ENCODE results near the gene C6orf89.

C6orf89 gene

DNA sequence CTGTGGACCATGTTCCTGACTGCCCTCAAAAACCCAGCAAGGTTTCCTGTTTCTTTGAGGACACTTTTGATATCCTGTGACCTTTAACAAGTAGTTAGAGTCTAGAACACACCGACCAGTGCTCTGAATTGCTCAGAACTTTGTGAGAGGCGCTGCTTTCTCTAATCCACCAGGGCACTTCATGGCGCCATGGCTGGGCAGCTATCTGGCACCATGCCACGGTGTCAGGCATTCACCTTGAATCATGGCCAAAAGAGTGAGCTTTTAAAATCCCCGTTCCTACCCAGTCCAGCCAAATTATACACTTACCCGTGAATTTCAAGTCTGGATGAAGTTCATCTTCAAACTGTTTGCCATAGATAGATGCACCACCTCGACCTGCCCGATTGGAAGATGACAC is 29.5 kb upstream of the C6orf89 start:
- no peak overlapping the region for H3K4me3 ChIP-seq (ENCODE audit: low read depth in 1 of 2, low read length in 2 of 2)
- no peak overlapping the region for H3K9ac ChIP-seq (ENCODE audit: low read length)
- H3K9me3 ChIP-seq (ENCODE audit: low read length), result no peaks in the 10 kb centered on the region
- H3K4me1 ChIP-seq (ENCODE audit: insufficient read depth, low read length), result peaks cover 25% of the 10 kb centered on the region
- H3K27ac ChIP-seq (ENCODE audit: low read depth, low read length), result no peak overlapping the region
- H3K36me3 ChIP-seq (ENCODE audit: insufficient read depth, low read length), result peaks cover 6% of the 10 kb centered on the region
- no peaks in the 10 kb centered on the region for H3K27me3 ChIP-seq (ENCODE audit: control insufficient read depth in 1 of 2, insufficient read depth in 2 of 2, low read length in 2 of 2)

DNA sequence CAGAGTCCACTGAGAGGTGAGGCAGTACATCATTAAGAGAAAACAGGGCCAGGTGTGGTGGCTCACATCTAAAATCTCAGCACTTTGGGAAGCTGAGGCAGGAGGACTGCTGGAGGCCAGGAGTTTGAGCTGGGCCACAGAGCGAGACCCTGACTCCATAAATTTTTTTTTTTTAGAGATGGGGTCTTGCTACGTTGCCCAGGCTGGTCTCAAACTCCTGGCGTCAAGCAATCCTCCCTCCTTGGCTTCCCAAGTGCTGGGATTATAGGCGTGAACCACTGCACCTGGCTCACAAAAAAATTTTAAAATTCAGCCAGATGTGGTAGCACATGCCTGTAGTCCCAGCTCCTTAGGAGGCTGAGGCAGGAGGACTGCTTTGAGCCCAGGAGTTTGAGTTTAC is 28.4 kb upstream of the C6orf89 start:
- H3K4me1 ChIP-seq (ENCODE audit: insufficient read depth, low read length), result peaks cover 14% of the 10 kb centered on the region
- H3K4me3 ChIP-seq (ENCODE audit: low read depth in 1 of 2, low read length in 2 of 2), result no peak overlapping the region
- H3K9me3 ChIP-seq (ENCODE audit: low read length), result no peaks in the 10 kb centered on the region
- H3K27me3 ChIP-seq (ENCODE audit: control insufficient read depth in 1 of 2, insufficient read depth in 2 of 2, low read length in 2 of 2), result no peaks in the 10 kb centered on the region
- no peak overlapping the region for H3K9ac ChIP-seq (ENCODE audit: low read length)
- no peak overlapping the region for H3K27ac ChIP-seq (ENCODE audit: low read depth, low read length)
- H3K36me3 ChIP-seq (ENCODE audit: insufficient read depth, low read length), result peaks cover 6% of the 10 kb centered on the region

DNA sequence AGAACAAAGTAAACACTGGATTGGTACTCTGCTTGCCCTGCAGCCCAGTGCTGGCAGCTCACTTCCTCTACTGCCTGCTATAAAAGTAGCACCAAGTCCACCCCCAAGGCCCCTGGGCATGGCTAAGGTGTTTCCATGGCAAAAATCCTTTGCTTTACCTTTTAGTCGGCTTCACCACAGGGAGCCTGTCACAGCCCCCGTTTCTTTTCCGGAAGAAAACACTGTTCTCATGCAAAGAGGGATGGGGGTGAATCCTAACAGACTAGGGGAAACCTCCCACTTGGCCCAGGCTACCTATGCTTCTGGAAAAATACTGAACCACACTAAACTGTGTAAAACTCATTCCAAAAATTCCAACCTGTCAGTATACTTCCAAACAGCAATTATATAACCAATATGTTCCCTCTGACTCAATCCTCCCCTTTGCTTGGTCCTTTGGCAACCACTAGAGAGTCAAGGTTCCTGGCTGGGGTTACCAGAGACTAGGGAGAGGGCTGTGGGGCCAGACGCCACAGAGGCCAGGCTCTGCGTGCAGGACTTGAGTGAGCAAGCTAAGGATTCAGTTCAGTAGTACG is 27.3 kb upstream of the C6orf89 start:
- peaks cover 6% of the 10 kb centered on the region for H3K36me3 ChIP-seq (ENCODE audit: insufficient read depth, low read length)
- no peaks in the 10 kb centered on the region for H3K9me3 ChIP-seq (ENCODE audit: low read length)
- no peak overlapping the region for H3K27ac ChIP-seq (ENCODE audit: low read depth, low read length)
- no peaks in the 10 kb centered on the region for H3K27me3 ChIP-seq (ENCODE audit: control insufficient read depth in 1 of 2, insufficient read depth in 2 of 2, low read length in 2 of 2)
- no peak overlapping the region for H3K9ac ChIP-seq (ENCODE audit: low read length)
- H3K4me1 ChIP-seq (ENCODE audit: insufficient read depth, low read length), result peaks cover 4% of the 10 kb centered on the region
- no peak overlapping the region for H3K4me3 ChIP-seq (ENCODE audit: low read depth in 1 of 2, low read length in 2 of 2)

DNA sequence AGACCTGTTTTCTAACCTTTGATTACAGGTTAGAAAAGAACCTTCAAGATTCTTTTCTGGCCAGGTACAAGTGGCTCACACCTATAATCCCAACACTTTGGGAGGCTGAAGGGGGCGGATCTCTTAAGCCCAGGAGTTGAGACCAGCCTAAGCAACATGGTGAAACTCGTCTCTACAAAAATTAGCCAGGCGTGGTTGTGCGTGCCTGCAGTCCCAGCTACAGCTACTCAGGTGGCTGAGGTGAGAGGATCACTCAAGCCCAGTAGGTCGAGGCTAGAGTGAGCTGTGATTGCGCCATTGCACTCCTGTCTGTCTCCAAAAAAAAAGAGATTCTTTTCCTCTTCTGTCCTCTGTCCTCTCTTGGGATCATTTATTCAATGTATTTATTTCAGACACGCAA is 25.6 kb upstream of the C6orf89 start:
- Histone ChIP-seq H3K27me3 (ENCODE audit: control insufficient read depth in 1 of 2, insufficient read depth in 2 of 2, low read length in 2 of 2) (no peaks in the 10 kb centered on the region), H3K36me3 (ENCODE audit: insufficient read depth, low read length) (peaks cover 6% of the 10 kb centered on the region), H3K27ac (ENCODE audit: low read depth, low read length) (no peak overlapping the region), H3K9me3 (ENCODE audit: low read length) (no peaks in the 10 kb centered on the region), H3K4me1 (ENCODE audit: insufficient read depth, low read length) (no peaks in the 10 kb centered on the region), H3K4me3 (ENCODE audit: low read depth in 1 of 2, low read length in 2 of 2) (no peak overlapping the region), H3K9ac (ENCODE audit: low read length) (no peak overlapping the region)

DNA sequence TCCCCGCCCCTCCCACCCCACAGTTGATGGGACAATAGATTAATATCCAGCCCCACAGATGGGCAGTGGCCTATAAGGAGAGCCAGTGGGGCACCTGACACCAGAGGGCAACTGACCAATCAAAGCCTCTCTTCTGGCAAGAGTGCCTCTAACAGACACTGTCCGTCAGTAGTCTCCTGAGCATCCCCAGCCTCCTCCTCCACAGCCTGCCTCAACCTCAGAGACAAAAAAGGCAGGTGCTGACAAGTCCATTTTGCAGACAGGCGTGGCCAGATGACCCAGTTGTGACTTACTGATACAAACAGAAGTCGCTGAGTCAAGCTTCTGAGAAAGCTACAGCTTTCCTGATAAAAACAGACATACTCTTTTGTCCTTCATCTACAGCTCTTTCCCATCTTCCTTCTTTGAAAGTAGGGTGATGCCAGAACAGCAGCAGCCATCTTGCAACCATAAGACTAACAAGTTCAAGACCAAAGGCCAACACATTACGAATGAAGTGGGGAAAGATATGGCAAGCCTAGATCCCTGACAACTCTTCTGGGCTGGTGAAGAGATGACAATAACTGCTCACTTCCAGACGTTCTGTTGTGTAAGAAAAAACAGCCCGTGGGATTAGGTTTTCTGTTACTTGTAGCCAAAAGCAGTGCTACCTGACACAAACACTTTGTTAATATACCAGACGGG is 23.4 kb upstream of the C6orf89 start:
- H3K9ac ChIP-seq (ENCODE audit: low read length), result no peak overlapping the region
- H3K27ac ChIP-seq (ENCODE audit: low read depth, low read length), result no peak overlapping the region
- H3K4me3 ChIP-seq (ENCODE audit: low read depth in 1 of 2, low read length in 2 of 2), result no peak overlapping the region
- peaks cover 6% of the 10 kb centered on the region for H3K36me3 ChIP-seq (ENCODE audit: insufficient read depth, low read length)
- H3K27me3 ChIP-seq (ENCODE audit: control insufficient read depth in 1 of 2, insufficient read depth in 2 of 2, low read length in 2 of 2), result no peaks in the 10 kb centered on the region
- no peaks in the 10 kb centered on the region for H3K4me1 ChIP-seq (ENCODE audit: insufficient read depth, low read length)
- H3K9me3 ChIP-seq (ENCODE audit: low read length), result no peaks in the 10 kb centered on the region

GRCh38 chr6:36862848-36863382 is 22.8 kb upstream of the C6orf89 start:
- no peaks in the 10 kb centered on the region for H3K27me3 ChIP-seq (ENCODE audit: control insufficient read depth in 1 of 2, insufficient read depth in 2 of 2, low read length in 2 of 2)
- H3K9ac ChIP-seq (ENCODE audit: low read length), result no peak overlapping the region
- no peak overlapping the region for H3K4me3 ChIP-seq (ENCODE audit: low read depth in 1 of 2, low read length in 2 of 2)
- H3K9me3 ChIP-seq (ENCODE audit: low read length), result no peaks in the 10 kb centered on the region
- peaks cover 6% of the 10 kb centered on the region for H3K36me3 ChIP-seq (ENCODE audit: insufficient read depth, low read length)
- no peaks in the 10 kb centered on the region for H3K4me1 ChIP-seq (ENCODE audit: insufficient read depth, low read length)
- H3K27ac ChIP-seq (ENCODE audit: low read depth, low read length), result no peak overlapping the region

DNA sequence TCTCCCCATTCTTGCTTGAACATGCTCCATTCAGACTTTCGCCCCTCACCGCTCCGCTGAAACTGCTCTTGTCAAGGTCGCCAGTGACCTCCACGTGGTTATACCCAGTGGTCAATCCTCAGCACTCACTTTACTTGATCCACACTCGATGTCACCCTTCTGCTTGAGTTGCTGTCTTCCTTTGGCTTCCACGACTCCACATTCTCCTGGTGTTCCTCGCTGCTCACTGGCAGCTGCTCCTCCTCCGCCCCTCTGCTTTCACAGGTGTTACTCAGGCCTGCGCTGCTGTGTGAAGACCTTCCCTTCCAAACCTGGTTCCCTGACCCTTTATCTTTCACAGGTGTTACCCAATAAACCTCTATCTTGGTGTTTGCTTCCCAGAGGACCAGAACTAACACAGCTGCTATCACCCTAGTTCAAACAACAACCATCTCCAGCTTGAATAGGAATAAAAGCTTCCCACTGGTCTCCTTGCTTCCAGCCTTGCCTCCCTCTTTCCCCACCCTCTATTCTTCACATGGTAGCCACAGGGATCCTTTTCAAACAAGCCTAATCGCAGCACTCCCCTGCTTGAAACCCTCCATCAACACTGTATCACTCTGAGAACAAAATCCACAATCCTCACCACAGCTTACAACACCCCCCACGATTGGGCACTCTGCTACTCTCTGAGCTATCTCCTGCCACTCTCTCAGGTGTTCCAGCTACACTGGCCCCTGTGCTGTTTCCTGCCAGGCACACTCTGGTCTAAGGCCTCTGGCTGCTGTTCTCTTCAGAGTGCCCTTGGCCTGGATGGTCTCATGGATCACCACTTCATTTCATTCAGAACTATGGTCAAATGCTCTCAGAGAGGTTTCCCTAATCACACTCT is 21.8 kb upstream of the C6orf89 start:
- no peaks in the 10 kb centered on the region for H3K27me3 ChIP-seq (ENCODE audit: control insufficient read depth in 1 of 2, insufficient read depth in 2 of 2, low read length in 2 of 2)
- no peaks in the 10 kb centered on the region for H3K9me3 ChIP-seq (ENCODE audit: low read length)
- peaks cover 6% of the 10 kb centered on the region for H3K36me3 ChIP-seq (ENCODE audit: insufficient read depth, low read length)
- H3K4me1 ChIP-seq (ENCODE audit: insufficient read depth, low read length), result no peaks in the 10 kb centered on the region
- H3K4me3 ChIP-seq (ENCODE audit: low read depth in 1 of 2, low read length in 2 of 2), result no peak overlapping the region
- no peak overlapping the region for H3K9ac ChIP-seq (ENCODE audit: low read length)
- H3K27ac ChIP-seq (ENCODE audit: low read depth, low read length), result no peak overlapping the region

- Histone ChIP-seq H3K4me3 (ENCODE audit: low read depth in 1 of 2, low read length in 2 of 2) (no peak overlapping the region), H3K36me3 (ENCODE audit: insufficient read depth, low read length) (peaks cover 6% of the 10 kb centered on the region), H3K27ac (ENCODE audit: low read depth, low read length) (no peak overlapping the region), H3K9ac (ENCODE audit: low read length) (no peak overlapping the region), H3K27me3 (ENCODE audit: control insufficient read depth in 1 of 2, insufficient read depth in 2 of 2, low read length in 2 of 2) (no peaks in the 10 kb centered on the region), H3K9me3 (ENCODE audit: low read length) (no peaks in the 10 kb centered on the region), H3K4me1 (ENCODE audit: insufficient read depth, low read length) (no peaks in the 10 kb centered on the region)
These were observed 19.9 kb upstream of the C6orf89 start for GRCh38 chr6:36865835-36866234.

DNA sequence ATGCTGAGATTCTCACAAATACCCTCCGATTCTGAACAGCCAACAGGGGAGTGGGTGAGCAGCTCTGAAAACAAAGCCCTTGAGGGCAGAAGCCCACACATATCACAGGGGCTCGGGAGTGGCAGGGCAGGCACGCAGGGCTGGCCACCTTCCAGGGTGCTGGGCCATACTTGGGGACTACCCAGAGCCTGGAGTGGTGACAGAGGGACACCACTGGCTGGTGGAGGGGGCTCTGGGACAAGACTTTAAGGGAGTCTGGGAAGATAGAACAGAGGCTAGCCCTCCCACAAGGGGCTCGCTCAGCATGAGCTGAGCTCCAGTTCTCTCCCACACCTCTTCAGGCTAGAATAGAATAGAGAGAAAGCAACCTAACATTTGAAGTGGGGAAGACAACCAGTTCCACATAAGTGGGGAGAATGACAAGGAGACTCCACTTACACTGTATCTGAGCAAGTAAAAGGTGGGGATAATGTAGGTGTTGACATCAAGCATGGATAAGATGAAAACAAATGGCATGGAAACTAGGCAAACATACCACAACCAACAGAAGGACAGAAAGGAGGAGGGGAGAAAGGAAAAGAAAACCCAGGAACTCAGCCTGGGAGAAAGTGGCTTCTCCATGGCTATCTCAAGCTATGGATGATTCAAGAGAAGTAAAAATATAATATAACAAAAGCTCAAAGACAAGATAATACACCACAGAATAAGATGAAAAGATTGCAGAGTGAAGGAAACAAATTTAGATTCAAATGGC is 18.1 kb upstream of the C6orf89 start:
- H3K9ac ChIP-seq (ENCODE audit: low read length), result no peak overlapping the region
- no peaks in the 10 kb centered on the region for H3K9me3 ChIP-seq (ENCODE audit: low read length)
- H3K27me3 ChIP-seq (ENCODE audit: control insufficient read depth in 1 of 2, insufficient read depth in 2 of 2, low read length in 2 of 2), result no peaks in the 10 kb centered on the region
- no peak overlapping the region for H3K4me3 ChIP-seq (ENCODE audit: low read depth in 1 of 2, low read length in 2 of 2)
- H3K4me1 ChIP-seq (ENCODE audit: insufficient read depth, low read length), result no peaks in the 10 kb centered on the region
- H3K27ac ChIP-seq (ENCODE audit: low read depth, low read length), result no peak overlapping the region
- peaks cover 6% of the 10 kb centered on the region for H3K36me3 ChIP-seq (ENCODE audit: insufficient read depth, low read length)

GRCh38 chr6:36871686-36872085 is 14.1 kb upstream of the C6orf89 start:
- peaks cover 17% of the 10 kb centered on the region for H3K4me1 ChIP-seq (ENCODE audit: insufficient read depth, low read length)
- H3K27me3 ChIP-seq (ENCODE audit: control insufficient read depth in 1 of 2, insufficient read depth in 2 of 2, low read length in 2 of 2), result no peaks in the 10 kb centered on the region
- H3K9me3 ChIP-seq (ENCODE audit: low read length), result no peaks in the 10 kb centered on the region
- no peak overlapping the region for H3K9ac ChIP-seq (ENCODE audit: low read length)
- H3K4me3 ChIP-seq (ENCODE audit: low read depth in 1 of 2, low read length in 2 of 2), result no peak overlapping the region
- H3K27ac ChIP-seq (ENCODE audit: low read depth, low read length), result no peak overlapping the region
- H3K36me3 ChIP-seq (ENCODE audit: insufficient read depth, low read length), result no peaks in the 10 kb centered on the region

DNA sequence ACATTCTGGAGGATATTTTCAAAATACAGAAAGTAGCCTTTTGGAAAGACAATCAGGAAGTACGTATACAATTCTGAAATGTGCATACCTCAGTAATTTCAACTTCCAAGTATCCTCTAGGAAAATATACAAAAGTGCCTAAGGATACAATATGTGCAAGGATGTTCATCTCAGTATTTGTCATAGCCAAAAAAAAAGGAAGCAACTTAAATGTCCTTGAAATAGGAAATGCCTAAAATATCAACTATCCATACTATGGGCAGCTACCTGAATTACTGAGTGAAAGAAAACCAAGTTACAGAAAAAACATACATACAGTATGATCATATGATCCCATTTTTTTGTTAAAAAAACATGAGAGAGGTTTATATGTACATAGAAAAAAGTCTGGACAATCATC is 12.6 kb upstream of the C6orf89 start:
- Histone ChIP-seq H3K4me3 (ENCODE audit: low read depth in 1 of 2, low read length in 2 of 2) (no peak overlapping the region), H3K36me3 (ENCODE audit: insufficient read depth, low read length) (no peaks in the 10 kb centered on the region), H3K9me3 (ENCODE audit: low read length) (no peaks in the 10 kb centered on the region), H3K27me3 (ENCODE audit: control insufficient read depth in 1 of 2, insufficient read depth in 2 of 2, low read length in 2 of 2) (no peaks in the 10 kb centered on the region), H3K27ac (ENCODE audit: low read depth, low read length) (no peak overlapping the region), H3K4me1 (ENCODE audit: insufficient read depth, low read length) (peaks cover 17% of the 10 kb centered on the region), H3K9ac (ENCODE audit: low read length) (no peak overlapping the region)

Measured in muscle layer of colon (tissue), 2 donors.